ENCODE results near the gene TAOK3. TPM values are rescaled to one million over a fixed set of nuclear protein-coding genes. Genes with fewer than 3 reads are reported as not detected.

The TAOK3 gene
- total and polyA plus RNA-seq, 4 donors = 6.7 to 28.6 (median 19.5) TPM

DNA sequence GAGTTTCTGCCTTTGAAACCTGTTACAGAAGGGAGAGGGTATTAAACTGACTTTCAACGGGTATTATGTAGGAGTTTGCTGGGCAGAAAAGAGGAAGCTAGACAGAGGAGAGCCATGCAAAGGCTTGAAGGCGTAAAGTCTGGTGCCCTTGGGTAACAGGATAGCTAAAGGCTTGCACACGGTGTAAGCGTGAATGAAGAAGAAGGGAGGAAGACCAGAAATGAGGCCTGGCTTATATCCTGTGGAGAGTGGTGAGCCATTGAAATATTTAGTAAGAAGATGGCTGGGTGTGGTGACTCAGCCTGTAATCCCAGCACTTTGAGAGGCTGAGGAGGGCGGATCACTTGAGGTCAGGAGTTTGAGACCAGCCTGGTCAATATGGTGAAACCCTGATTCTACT, 26.2 kb upstream of the TAOK3 start:
- WGBS = 93% methylated on average over 5 of the region's 5 CpGs
- no peak overlapping the region for H3K4me3 ChIP-seq (ENCODE audit: low read depth in 1 of 3, low read length in 3 of 3)
- H3K27me3 ChIP-seq (ENCODE audit: control insufficient read depth in 4 of 4, insufficient read depth in 4 of 4, low read length in 3 of 4) = no peaks in the 10 kb centered on the region
- no peaks in the 10 kb centered on the region for H3K4me1 ChIP-seq (ENCODE audit: control insufficient read depth in 4 of 4, insufficient read depth in 4 of 4, low read length in 3 of 4)
- peaks cover 9 to 67% (median 37%) of the 10 kb centered on the region in 4 donors for H3K36me3 ChIP-seq (ENCODE audit: control insufficient read depth in 4 of 4, insufficient read depth in 3 of 4, low read depth in 1 of 4, low read length in 3 of 4)
- H3K9me3 ChIP-seq (ENCODE audit: control insufficient read depth in 4 of 4, low read length in 3 of 4) = no peaks in the 10 kb centered on the region
- TF ChIP-seq HNF4G (IDR thresholded peaks at IDR 0.05) (no peak), HNF4A (conservative IDR thresholded peaks at IDR 0.05) (no peak), CTCF (IDR thresholded peaks at IDR 0.05; ENCODE audit: low read depth, low read length, missing input control) (no peak), RXRA (IDR thresholded peaks at IDR 0.05) (no peak), JUND (IDR thresholded peaks at IDR 0.05) (no peak), FOXA2 (IDR thresholded peaks at IDR 0.05) (no peak), EGR1 (IDR thresholded peaks at IDR 0.05; ENCODE audit: low read depth in 2 of 2) (no peak), GABPA (IDR thresholded peaks at IDR 0.05 in 1 of 2, conservative IDR thresholded peaks at IDR 0.05 in 1 of 2) (no peak), YY1 (IDR thresholded peaks at IDR 0.05) (no peak), SP1 (IDR thresholded peaks at IDR 0.05) (no peak), RAD21 (IDR thresholded peaks at IDR 0.05) (no peak), TAF1 (conservative IDR thresholded peaks at IDR 0.05) (no peak)
- DNase-seq (ENCODE audit: low spot score) = no peak
- no peak overlapping the region for H3K27ac ChIP-seq (ENCODE audit: low read depth in 1 of 2, low read length in 2 of 2)
- H3K9ac ChIP-seq (ENCODE audit: low read depth in 1 of 2, low read length in 2 of 2) = no peak overlapping the region

- Histone ChIP-seq H3K4me1 (ENCODE audit: control insufficient read depth in 4 of 4, insufficient read depth in 4 of 4, low read length in 3 of 4) (no peaks in the 10 kb centered on the region), H3K4me3 (ENCODE audit: low read depth in 1 of 3, low read length in 3 of 3) (no peak overlapping the region), H3K27me3 (ENCODE audit: control insufficient read depth in 4 of 4, insufficient read depth in 4 of 4, low read length in 3 of 4) (no peaks in the 10 kb centered on the region), H3K9ac (ENCODE audit: low read depth in 1 of 2, low read length in 2 of 2) (no peak overlapping the region), H3K9me3 (ENCODE audit: control insufficient read depth in 4 of 4, low read length in 3 of 4) (no peaks in the 10 kb centered on the region), H3K27ac (ENCODE audit: low read depth in 1 of 2, low read length in 2 of 2) (no peak overlapping the region), H3K36me3 (ENCODE audit: control insufficient read depth in 4 of 4, insufficient read depth in 3 of 4, low read depth in 1 of 4, low read length in 3 of 4) (peaks cover 13 to 64% (median 34%) of the 10 kb centered on the region in 4 donors)
- no peak for DNase-seq (ENCODE audit: low spot score)
- WGBS = 88% methylated on average over 2 of the region's 2 CpGs
- no peak for TF ChIP-seq YY1 (IDR thresholded peaks at IDR 0.05)
- no peak for TF ChIP-seq MAX (IDR thresholded peaks at IDR 0.05)
- TF ChIP-seq, protein P1, sequence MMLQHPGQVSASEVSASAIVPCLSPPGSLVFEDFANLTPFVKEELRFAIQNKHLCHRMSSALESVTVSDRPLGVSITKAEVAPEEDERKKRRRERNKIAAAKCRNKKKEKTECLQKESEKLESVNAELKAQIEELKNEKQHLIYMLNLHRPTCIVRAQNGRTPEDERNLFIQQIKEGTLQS (IDR thresholded peaks at IDR 0.05) = no peak
- TF ChIP-seq RXRA (IDR thresholded peaks at IDR 0.05) = no peak
- no peak for TF ChIP-seq GABPA (IDR thresholded peaks at IDR 0.05 in 1 of 2, conservative IDR thresholded peaks at IDR 0.05 in 1 of 2)
- no peak for TF ChIP-seq CTCF (IDR thresholded peaks at IDR 0.05; ENCODE audit: low read depth, low read length, missing input control)
- TF ChIP-seq RAD21 (IDR thresholded peaks at IDR 0.05) = no peak
Measured at GRCh38 chr12:118398524-118398923, 25.8 kb upstream of the TAOK3 start.
